HG03442 (cell line): ENCODE results near the gene RAB31.
"Not testable (repeated sequence)": the region's sequence is repeated elsewhere in the genome, so short reads cannot be mapped to it uniquely, and the experiment has no call there.

ENCODE experiments used
- ATAC-seq: cut with Tn5 transposase; IDR thresholded peaks from one replicate; pipeline ENCODE4 v1.9.1; 2021; ENCODE audit warnings: mild to moderate bottlenecking, moderate library complexity; ENCODE audit not compliant: unreplicated experiment

RAB31 gene

GRCh38 chr18:9877655-9878014 is 169.5 kb downstream of the RAB31 start:
- ATAC-seq = no peak

- no peak for ATAC-seq
Measured at GRCh38 chr18:9878095-9878494, 170.0 kb downstream of the RAB31 start.

GRCh38 chr18:9878783-9879242 is 170.7 kb downstream of the RAB31 start:
- no peak for ATAC-seq

GRCh38 chr18:9884090-9884489 is 176.0 kb downstream of the RAB31 start:
- ATAC-seq = no peak

GRCh38 chr18:9884532-9885140 is 176.5 kb downstream of the RAB31 start:
- ATAC-seq = no peak

- ATAC-seq = no peak
Measured at GRCh38 chr18:9885170-9886004, 177.3 kb downstream of the RAB31 start, which contains the start of gene TXNDC2. TXNDC2 (plus strand) TSS chr18:9885973; CDS start chr18:9886681, 708 bp downstream.

GRCh38 chr18:9886005-9886348 is 177.9 kb downstream of the RAB31 start:
- no peak for ATAC-seq

- ATAC-seq = no peak
Measured at GRCh38 chr18:9887992-9888391, 179.9 kb downstream of the RAB31 start.

- no peak for ATAC-seq
Measured at GRCh38 chr18:9890196-9890595, 182.1 kb downstream of the RAB31 start.

GRCh38 chr18:9890957-9891356 is 182.9 kb downstream of the RAB31 start:
- no peak for ATAC-seq

GRCh38 chr18:9891515-9891914 is 183.4 kb downstream of the RAB31 start:
- ATAC-seq = not testable (repeated sequence)

- no peak for ATAC-seq
Measured at GRCh38 chr18:9894454-9895068, 186.5 kb downstream of the RAB31 start.

GRCh38 chr18:9897129-9897528 is 189.0 kb downstream of the RAB31 start:
- no peak for ATAC-seq

GRCh38 chr18:9897787-9898291 is 189.7 kb downstream of the RAB31 start:
- ATAC-seq = not testable (repeated sequence)

GRCh38 chr18:9898792-9899549 is 190.9 kb downstream of the RAB31 start:
- no peak for ATAC-seq

GRCh38 chr18:9899550-9899930 is 191.4 kb downstream of the RAB31 start:
- ATAC-seq = not testable (repeated sequence)

- no peak for ATAC-seq
Measured at GRCh38 chr18:9900699-9901098, 192.6 kb downstream of the RAB31 start.

GRCh38 chr18:9901377-9901776 is 193.3 kb downstream of the RAB31 start:
- no peak for ATAC-seq

- not testable (repeated sequence) for ATAC-seq
Measured at GRCh38 chr18:9902264-9902663, 194.2 kb downstream of the RAB31 start.

GRCh38 chr18:9902832-9903231 is 194.7 kb downstream of the RAB31 start:
- ATAC-seq = no peak

GRCh38 chr18:9905401-9905922 is 197.4 kb downstream of the RAB31 start:
- ATAC-seq = no peak
